ENCODE measurements around the gene DLD. TPM values are rescaled to one million over a fixed set of nuclear protein-coding genes. Genes with fewer than 3 reads are reported as not detected.
A peak's percentile ranks its signal among the peaks of the same experiment; 100 is the strongest.

DLD gene
- total and polyA plus RNA-seq, 2 experiments from 2014 or later = 38.1 to 76.2 TPM

DNA sequence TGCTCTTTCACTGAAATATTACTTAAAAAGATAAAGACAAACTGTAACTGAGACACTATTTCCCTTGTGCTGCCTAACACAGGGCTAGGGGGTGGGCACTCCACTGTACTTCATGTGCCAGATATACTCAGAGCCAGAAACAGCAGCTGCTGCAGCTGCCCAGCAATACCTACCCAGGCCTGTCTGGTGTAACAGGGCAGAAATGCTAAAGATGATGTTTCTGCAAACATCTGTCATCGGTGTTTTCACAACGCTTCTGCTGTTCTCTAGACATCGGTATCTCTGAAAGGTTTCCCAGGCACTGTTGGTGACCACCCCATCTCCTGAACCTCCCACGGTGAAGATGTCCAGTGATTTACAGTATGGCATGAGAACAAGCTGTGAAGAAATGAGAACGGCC, 69.3 kb downstream of the DLD start:
- DNase-seq (ENCODE audit: low spot score) = no peak
- no peak overlapping the region for H3K4me3 ChIP-seq
- Mint-ChIP-seq H3K27ac (no peak overlapping the region), H3K9me3 (no peaks in the 10 kb centered on the region), H3K4me1 (peaks cover 30% of the 10 kb centered on the region), H3K4me3 (no peak overlapping the region), H3K27me3 (ENCODE audit: insufficient read depth, low read depth, poor library complexity) (no peaks in the 10 kb centered on the region), H3K36me3 (ENCODE audit: low read depth) (peaks cover 33% of the 10 kb centered on the region)
- H2AFZ ChIP-seq = no peak overlapping the region
- no peak for ATAC-seq
- H3K36me3 ChIP-seq (ENCODE audit: insufficient read depth) = peaks cover 10% of the 10 kb centered on the region; the same call in 1 of the 2 replicates
- no peaks in the 10 kb centered on the region for H3F3A ChIP-seq (replicated peaks; ENCODE audit: low read depth)
- H3K79me2 ChIP-seq (replicated peaks; ENCODE audit: insufficient read depth) = no peaks in the 10 kb centered on the region
- no peaks in the 10 kb centered on the region for H3K9me2 ChIP-seq (ENCODE audit: insufficient read depth)
- H3K27ac ChIP-seq (ENCODE audit: low read depth) = no peak overlapping the region
- H4K20me1 ChIP-seq (replicated peaks; ENCODE audit: insufficient read depth) = no peaks in the 10 kb centered on the region; the same call in 1 of the 2 replicates
- no peaks in the 10 kb centered on the region for H3K27me3 ChIP-seq (ENCODE audit: insufficient read depth)
- H3K4me1 ChIP-seq (ENCODE audit: insufficient read depth) = peaks cover 13% of the 10 kb centered on the region
- TF ChIP-seq, protein P1, sequence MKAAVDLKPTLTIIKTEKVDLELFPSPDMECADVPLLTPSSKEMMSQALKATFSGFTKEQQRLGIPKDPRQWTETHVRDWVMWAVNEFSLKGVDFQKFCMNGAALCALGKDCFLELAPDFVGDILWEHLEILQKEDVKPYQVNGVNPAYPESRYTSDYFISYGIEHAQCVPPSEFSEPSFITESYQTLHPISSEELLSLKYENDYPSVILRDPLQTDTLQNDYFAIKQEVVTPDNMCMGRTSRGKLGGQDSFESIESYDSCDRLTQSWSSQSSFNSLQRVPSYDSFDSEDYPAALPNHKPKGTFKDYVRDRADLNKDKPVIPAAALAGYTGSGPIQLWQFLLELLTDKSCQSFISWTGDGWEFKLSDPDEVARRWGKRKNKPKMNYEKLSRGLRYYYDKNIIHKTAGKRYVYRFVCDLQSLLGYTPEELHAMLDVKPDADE (IDR thresholded peaks at IDR 0.05) = no peak
- TF ChIP-seq EZH2 (IDR thresholded peaks at IDR 0.05; ENCODE audit: low read depth, unreplicated experiment) = no peak
- H3K4me2 ChIP-seq = 0 out of 2 replicates have a peak overlapping the region, but pooled peaks have one; percentile 48

DNA sequence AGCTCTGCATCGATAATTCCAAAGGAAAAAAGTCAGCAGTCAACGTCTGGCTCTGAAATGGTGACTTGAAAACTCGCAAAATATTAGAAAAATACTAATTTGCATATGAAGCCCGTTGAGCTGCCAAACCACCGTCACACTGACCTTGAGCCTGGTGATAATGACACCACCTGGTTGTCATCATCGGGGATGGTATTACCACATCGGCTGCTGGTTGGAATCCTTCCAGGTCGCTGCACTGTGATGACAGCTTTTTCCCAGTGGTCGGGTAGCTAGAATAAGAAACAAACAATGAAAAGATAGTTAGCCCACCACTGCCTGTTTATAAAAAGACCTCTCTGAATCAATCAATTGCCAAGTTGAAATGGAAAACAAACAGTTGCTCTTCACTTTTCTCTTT, 70.4 kb downstream of the DLD start:
- Histone ChIP-seq H3K9me2 (ENCODE audit: insufficient read depth) (no peaks in the 10 kb centered on the region), H3K27ac (ENCODE audit: low read depth) (0 out of 2 replicates have a peak overlapping the region, but pooled peaks have one; percentile 26), H4K20me1 (replicated peaks; ENCODE audit: insufficient read depth) (no peaks in the 10 kb centered on the region; the same call in 1 of the 2 replicates), H3F3A (replicated peaks; ENCODE audit: low read depth) (no peaks in the 10 kb centered on the region), H3K4me1 (ENCODE audit: insufficient read depth) (peaks cover 13% of the 10 kb centered on the region), H2AFZ (no peak overlapping the region), H3K4me2 (no peak overlapping the region), H3K27me3 (ENCODE audit: insufficient read depth) (no peaks in the 10 kb centered on the region), H3K36me3 (ENCODE audit: insufficient read depth) (peaks cover 16% of the 10 kb centered on the region), H3K4me3 (no peak overlapping the region), H3K79me2 (replicated peaks; ENCODE audit: insufficient read depth) (no peaks in the 10 kb centered on the region)
- H3K36me3 Mint-ChIP-seq (ENCODE audit: low read depth) = peaks cover 30% of the 10 kb centered on the region
- no peaks in the 10 kb centered on the region for H3K9me3 Mint-ChIP-seq
- peaks cover 31% of the 10 kb centered on the region for H3K4me1 Mint-ChIP-seq
- no peak overlapping the region for H3K27ac Mint-ChIP-seq
- ATAC-seq = no peak
- no peaks in the 10 kb centered on the region for H3K27me3 Mint-ChIP-seq (ENCODE audit: insufficient read depth, low read depth, poor library complexity)
- H3K4me3 Mint-ChIP-seq = no peak overlapping the region
- DNase-seq (ENCODE audit: low spot score) = no peak
- TF ChIP-seq, protein P2, sequence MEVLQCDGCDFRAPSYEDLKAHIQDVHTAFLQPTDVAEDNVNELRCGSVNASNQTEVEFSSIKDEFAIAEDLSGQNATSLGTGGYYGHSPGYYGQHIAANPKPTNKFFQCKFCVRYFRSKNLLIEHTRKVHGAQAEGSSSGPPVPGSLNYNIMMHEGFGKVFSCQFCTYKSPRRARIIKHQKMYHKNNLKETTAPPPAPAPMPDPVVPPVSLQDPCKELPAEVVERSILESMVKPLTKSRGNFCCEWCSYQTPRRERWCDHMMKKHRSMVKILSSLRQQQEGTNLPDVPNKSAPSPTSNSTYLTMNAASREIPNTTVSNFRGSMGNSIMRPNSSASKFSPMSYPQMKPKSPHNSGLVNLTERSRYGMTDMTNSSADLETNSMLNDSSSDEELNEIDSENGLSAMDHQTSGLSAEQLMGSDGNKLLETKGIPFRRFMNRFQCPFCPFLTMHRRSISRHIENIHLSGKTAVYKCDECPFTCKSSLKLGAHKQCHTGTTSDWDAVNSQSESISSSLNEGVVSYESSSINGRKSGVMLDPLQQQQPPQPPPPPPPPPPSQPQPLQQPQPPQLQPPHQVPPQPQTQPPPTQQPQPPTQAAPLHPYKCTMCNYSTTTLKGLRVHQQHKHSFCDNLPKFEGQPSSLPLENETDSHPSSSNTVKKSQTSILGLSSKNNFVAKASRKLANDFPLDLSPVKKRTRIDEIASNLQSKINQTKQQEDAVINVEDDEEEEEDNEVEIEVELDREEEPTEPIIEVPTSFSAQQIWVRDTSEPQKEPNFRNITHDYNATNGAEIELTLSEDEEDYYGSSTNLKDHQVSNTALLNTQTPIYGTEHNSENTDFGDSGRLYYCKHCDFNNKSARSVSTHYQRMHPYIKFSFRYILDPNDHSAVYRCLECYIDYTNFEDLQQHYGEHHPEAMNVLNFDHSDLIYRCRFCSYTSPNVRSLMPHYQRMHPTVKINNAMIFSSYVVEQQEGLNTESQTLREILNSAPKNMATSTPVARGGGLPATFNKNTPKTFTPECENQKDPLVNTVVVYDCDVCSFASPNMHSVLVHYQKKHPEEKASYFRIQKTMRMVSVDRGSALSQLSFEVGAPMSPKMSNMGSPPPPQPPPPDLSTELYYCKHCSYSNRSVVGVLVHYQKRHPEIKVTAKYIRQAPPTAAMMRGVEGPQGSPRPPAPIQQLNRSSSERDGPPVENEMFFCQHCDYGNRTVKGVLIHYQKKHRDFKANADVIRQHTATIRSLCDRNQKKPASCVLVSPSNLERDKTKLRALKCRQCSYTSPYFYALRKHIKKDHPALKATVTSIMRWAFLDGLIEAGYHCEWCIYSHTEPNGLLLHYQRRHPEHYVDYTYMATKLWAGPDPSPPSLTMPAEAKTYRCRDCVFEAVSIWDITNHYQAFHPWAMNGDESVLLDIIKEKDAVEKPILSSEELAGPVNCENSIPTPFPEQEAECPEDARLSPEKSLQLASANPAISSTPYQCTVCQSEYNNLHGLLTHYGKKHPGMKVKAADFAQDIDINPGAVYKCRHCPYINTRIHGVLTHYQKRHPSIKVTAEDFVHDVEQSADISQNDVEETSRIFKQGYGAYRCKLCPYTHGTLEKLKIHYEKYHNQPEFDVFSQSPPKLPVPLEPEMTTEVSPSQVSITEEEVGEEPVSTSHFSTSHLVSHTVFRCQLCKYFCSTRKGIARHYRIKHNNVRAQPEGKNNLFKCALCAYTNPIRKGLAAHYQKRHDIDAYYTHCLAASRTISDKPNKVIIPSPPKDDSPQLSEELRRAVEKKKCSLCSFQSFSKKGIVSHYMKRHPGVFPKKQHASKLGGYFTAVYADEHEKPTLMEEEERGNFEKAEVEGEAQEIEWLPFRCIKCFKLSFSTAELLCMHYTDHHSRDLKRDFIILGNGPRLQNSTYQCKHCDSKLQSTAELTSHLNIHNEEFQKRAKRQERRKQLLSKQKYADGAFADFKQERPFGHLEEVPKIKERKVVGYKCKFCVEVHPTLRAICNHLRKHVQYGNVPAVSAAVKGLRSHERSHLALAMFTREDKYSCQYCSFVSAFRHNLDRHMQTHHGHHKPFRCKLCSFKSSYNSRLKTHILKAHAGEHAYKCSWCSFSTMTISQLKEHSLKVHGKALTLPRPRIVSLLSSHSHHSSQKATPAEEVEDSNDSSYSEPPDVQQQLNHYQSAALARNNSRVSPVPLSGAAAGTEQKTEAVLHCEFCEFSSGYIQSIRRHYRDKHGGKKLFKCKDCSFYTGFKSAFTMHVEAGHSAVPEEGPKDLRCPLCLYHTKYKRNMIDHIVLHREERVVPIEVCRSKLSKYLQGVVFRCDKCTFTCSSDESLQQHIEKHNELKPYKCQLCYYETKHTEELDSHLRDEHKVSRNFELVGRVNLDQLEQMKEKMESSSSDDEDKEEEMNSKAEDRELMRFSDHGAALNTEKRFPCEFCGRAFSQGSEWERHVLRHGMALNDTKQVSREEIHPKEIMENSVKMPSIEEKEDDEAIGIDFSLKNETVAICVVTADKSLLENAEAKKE (CRISPR knock-in tag; IDR thresholded peaks at IDR 0.05) = no peak
- TF ChIP-seq ZNF114 (CRISPR knock-in tag; IDR thresholded peaks at IDR 0.05) (no peak), EZH2phosphoT487 (IDR thresholded peaks at IDR 0.05; ENCODE audit: unreplicated experiment) (no peak), NANOG (IDR thresholded peaks at IDR 0.05; ENCODE audit: borderline replicate concordance) (no peak), JUNB (IDR thresholded peaks at IDR 0.05; ENCODE audit: unreplicated experiment) (no peak), STAT1 (IDR thresholded peaks at IDR 0.05; ENCODE audit: unreplicated experiment) (no peak), POLR2AphosphoS5 (IDR thresholded peaks at IDR 0.05; ENCODE audit: low read depth) (no peak), ZNF331 (CRISPR knock-in tag; IDR thresholded peaks at IDR 0.05; ENCODE audit: low read depth) (no peak), CREB1 (CRISPR knock-in tag; IDR thresholded peaks at IDR 0.05; ENCODE audit: low read depth) (no peak)
- TF ChIP-seq, protein P1 (IDR thresholded peaks at IDR 0.05) = no peak
- TF ChIP-seq, protein P3, sequence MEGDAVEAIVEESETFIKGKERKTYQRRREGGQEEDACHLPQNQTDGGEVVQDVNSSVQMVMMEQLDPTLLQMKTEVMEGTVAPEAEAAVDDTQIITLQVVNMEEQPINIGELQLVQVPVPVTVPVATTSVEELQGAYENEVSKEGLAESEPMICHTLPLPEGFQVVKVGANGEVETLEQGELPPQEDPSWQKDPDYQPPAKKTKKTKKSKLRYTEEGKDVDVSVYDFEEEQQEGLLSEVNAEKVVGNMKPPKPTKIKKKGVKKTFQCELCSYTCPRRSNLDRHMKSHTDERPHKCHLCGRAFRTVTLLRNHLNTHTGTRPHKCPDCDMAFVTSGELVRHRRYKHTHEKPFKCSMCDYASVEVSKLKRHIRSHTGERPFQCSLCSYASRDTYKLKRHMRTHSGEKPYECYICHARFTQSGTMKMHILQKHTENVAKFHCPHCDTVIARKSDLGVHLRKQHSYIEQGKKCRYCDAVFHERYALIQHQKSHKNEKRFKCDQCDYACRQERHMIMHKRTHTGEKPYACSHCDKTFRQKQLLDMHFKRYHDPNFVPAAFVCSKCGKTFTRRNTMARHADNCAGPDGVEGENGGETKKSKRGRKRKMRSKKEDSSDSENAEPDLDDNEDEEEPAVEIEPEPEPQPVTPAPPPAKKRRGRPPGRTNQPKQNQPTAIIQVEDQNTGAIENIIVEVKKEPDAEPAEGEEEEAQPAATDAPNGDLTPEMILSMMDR (conservative IDR thresholded peaks at IDR 0.05; ENCODE audit: low read depth in 2 of 2) = no peak

All from GM23338 (cell line).